GM19351 (cell line): ENCODE measurements around the gene IGFL3.
"Not testable (repeated sequence)": the region's sequence is repeated elsewhere in the genome, so short reads cannot be mapped to it uniquely, and the experiment has no call there.

Source experiments
- ATAC-seq: cut with Tn5 transposase; IDR thresholded peaks from one replicate; pipeline ENCODE4 v1.9.1; 2021; ENCODE audit warnings: mild to moderate bottlenecking, moderate library complexity; ENCODE audit not compliant: unreplicated experiment

Gene IGFL3

DNA sequence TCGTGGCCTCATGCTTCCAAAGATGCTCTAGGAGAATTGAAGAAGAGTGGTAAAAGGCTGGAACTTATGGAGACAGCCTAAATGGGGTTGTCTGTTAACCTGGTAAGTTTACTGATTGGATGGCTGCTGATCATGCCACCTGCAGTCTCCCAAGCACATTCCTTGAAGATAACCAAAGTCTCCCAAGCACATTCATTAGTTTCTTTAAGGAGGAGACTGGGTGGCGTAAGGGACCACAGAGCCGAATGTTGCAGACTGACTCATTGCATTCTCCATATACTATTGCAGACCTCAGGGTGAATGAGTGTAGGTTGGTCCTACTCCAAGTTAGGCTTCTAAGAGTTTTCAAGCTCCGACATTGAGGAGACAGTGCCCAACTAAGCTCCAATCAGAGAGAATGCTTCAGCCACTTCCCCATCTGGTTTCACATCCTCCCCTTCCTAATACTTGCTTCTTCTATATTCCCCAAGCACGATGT, at the start of gene IGFL3:
IGFL3 (minus strand) TSS at position 51 of the 478 bp plus-strand sequence; CDS start at position 12, 39 bp downstream.
- ATAC-seq, result no peak

DNA sequence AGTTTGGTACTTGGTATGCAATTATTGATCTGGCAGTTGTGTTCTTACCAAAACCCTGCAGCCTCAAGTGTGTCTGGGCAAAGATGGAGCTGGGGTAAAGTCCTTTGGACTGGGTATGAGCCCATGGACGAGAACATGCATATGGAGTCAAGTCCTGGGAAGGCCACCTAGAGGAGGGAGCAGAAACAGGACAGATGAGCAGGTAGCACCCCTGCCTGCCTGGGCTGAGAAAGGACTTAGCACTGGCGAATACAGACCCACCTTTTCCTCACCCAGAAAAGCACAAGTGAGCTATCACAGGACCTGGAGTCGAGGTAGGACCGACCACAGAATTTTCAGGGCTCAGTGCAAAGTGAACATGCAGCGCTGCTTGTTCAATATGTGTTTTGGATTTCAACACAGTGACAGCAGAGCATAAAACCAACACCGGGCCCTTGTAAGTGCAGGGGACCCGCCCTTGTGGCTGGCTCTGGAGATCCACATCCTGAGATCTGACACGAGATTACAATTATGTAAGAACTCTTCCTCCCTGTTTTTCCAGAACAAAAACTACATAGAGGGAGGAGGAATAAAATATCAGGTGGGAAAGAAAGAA, 49.5 kb upstream of the IGFL3 start:
- no peak for ATAC-seq

DNA sequence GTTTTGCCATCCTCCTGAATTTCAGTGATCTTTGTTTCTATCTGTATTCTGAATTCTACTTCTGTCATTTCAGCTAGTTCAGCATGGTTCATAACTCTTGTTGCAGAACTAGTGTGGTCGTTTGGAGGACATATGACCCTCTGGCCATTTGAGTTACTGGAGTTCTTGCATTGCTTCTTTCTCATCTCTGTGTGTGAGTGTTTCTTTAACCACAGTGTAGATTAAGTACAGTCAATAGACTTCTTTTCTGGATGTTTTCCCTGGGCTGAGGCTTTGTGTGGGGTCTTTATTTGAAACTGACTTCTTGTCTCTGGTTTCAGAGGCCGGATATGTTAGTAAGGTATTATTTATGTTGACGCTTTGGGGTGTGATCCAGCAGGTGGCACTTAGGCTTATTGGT, 38.2 kb upstream of the IGFL3 start:
- ATAC-seq, result no peak

DNA sequence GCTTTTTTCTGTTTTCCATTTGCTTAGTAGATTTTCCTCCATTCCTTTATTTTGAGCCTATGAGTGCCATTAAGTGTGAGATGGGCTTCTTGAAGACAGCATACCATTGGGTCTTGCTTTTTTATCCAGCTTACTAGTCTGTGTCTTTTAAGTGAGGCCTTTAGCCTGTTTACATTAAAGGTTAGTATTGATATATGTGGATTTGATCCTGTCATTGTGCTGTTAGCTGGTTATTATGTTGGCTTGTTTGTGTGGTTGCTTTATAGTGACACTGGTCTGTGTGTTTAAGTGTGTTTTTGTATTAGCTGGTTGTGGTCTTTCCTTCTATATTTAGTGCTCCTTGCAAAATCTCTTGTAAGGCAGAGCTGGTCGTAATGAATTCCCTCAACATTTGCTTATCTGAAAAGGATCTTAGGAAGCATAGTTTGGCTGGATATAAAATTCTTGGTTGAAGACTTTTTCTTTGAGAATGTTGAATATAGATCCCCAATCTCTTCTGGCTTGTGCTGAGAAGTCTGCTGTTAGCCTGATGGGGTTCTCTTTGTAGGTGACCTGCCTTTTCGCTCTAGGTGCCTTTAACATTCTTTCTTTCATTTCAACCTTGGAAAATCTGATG, 37.3 kb upstream of the IGFL3 start:
- not testable (repeated sequence) for ATAC-seq

DNA sequence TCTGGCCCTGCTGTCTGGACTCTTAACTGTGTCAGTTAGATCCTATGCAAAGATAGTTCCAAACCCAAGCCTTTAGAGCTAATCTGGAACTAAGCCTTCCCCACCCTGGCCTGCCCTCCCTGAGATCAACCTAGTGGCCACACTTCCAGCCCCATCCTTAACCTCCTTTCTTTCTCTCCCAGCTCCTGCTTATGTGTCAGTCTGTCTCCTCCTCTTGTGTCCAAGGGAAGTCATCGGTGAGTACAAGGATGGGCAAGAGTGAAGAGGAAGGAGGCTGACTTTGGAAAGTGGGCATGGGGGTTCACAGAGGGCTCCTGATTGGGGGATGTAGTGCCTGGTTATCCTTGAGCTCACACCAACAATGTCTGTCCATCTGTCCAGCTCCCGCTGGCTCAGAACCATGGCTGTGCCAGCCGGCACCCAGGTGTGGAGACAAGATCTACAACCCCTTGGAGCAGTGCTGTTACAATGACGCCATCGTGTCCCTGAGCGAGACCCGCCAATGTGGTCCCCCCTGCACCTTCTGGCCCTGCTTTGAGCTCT, 35.8 kb upstream of the IGFL3 start:
- ATAC-seq, result no peak

DNA sequence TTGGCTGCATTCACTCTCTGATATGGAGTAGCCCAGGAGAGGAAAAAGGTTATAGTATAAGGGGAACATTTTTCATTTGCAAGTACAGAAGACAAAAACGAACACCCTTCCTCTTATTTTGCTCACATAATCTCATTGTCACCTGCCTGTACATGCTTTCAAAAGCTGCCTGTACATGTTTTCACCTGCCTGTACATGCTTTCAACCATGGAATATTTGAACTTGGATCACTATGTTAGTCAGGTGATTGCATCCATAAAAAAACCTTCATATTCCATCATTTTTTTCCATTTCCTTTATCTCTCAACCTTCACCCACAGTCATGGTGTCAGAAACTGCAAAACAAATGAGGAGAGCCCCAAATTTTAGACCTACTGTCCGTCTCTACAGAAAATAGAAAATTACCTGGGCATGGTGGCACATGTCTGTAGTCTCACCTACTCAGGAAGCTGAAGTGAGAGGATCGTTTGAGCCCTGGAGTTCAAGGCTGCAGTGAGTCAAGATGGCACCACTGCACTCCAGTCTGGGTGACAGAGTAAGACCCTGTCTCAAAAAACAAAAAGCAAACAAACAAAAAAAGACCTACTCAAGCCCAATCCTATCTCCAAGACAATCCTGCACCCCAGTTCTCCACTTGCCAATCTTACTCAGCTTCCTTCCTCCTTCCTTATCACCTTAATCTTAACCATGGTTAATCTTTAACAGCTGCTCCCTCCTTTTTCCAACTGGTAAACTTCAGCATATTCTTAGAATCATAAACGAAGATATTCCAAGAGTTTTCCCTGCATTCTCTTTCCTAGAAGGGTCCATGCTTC, 35.1 kb upstream of the IGFL3 start:
- ATAC-seq, result no peak

DNA sequence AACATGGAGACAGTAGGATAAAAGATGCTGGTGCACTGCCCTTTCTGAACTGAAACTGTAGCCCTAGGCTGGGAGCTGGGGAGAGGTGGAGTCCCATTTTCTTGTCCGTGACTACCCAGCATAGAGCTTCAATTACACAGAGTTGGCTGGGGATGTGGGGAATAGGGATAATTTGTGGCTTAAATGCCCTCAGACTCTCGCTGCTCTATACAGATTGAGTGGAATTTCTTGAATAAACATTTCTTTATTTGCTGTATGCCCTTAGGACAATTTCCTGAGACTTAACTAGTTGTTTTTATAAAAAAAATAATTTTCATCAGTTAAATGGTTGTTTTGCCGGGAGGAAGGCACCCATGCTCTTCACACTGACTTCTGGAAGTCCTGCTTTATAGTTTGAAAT, 30.7 kb upstream of the IGFL3 start:
- ATAC-seq, result no peak

DNA sequence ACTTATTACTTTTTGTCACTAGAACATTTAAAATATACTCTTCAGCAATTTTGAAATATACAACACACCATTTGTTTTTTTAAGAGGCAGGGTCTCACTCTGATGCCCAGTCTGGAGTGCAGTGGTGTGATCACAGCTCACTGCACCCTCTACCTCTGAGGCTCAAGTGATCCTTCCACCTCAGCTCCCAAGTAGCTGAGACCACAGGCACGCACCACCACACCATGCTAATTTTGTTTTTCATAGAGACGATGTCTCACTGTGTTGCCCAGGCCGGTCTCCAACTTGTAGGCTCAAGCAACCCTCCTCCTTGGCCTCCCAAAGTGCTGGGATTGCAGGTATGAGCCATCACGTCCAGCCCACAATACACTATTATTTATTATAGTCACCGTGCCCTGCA, 26.1 kb upstream of the IGFL3 start:
- no peak for ATAC-seq

DNA sequence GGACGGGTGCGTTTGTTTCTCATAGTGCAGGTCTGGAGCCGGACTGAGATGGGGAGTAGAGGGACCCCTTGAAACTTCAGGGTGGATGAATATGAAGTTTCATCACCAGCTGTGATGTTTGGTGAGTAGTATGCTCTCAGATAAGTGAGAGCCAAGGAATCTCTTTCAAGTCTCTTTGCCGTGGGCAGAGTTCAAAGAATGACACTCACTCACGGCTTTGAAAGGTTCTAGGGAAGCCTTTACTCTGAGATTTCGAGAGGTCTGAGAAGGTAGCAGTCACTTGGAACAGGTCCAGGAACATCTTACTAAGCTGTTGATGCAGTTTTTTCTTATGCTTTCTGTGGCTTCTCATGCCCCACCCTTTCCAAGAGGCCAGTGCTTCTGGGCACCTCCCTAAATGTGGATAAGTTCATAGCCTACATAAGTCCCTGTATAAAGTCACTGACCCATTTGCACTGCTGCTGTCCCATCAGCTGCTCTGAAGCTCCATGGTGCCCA, 23.4 kb upstream of the IGFL3 start, which contains the start of gene IGFL2:
IGFL2 (plus strand) TSS at position 448 of the 498 bp plus-strand sequence; CDS start at position 489, 41 bp downstream.
- ATAC-seq, result no peak

DNA sequence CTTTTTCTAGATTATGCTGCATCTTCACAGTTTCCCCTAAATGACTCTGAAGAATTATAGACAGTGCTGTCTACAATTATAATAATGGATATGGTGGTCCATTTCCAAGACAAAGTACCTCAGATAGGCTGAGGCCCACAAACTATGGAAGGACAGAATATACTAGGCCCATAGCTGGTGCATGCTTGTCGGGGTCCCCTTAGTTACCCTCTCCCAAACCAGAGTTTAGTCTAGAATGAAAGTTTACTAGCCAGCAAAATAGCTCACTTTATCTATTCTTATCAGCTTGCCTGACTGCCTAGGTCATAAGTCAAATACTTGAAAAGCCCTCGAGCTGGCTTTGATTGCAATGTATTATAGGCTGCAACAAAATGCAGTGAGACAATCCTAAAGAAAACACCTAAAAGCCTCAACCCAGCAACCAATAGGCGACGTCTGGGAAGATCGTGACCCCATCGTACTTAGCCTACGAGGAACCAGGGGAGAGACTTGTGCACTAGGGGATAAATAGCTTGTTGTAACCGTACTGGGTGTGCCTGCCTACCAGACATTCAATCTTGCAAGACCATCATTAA, 22.8 kb upstream of the IGFL3 start:
- no peak for ATAC-seq

DNA sequence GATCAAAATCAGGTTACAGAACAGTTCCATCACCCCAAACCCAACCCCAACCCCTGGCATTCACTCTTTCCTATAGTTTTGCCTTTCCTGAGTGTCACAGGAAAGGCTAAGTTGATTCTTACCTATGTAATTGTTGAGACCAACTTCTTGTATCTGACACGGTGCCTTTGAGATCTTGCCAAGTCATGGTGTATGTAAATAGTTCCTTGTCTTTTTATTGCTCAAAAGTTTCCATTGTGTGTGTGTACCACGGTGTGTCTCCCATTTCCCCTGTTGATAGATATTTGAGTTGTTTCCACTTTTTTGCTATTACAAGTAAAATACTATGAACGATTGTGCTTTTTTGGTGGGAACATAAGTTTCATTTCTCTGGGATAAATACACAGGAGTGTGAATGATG, 20.3 kb upstream of the IGFL3 start:
- ATAC-seq, result no peak

DNA sequence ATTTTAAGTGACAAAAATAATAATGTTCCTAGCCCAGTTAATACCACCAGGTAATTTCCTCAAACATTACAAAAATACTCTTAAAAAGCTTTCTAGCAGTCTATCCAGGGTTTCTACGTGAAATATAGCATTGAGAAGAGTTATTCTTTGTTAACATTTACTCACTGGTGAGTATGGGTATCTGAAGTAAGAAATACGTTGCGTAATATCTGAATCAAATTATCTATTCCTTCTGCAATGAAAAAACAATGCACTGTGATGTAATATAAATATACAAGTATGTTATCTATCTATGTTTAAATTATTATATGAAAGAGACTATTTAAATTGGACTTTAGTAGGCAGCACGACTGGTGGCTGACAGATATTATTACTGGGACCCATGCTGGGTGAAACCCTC, 17.8 kb upstream of the IGFL3 start:
- no peak for ATAC-seq

DNA sequence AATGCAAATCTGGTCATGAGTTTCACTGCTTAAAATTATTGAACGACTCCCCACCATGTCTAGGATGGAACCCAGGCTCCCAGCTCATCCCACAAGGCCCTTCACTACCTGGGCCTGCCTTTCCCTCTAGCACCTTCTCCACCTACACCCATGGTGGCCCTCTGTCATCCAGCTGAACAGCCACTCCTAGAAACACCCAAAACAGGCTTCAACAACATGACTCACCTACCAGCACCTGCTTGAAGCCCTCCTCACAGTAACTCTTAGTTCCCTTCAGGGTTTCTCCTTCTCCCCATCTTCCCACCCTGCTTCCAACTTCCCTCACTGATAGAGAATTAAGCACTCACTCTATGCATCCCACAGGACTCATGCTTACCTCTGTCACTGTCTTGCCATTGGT, 16.9 kb upstream of the IGFL3 start:
- ATAC-seq, result no peak

DNA sequence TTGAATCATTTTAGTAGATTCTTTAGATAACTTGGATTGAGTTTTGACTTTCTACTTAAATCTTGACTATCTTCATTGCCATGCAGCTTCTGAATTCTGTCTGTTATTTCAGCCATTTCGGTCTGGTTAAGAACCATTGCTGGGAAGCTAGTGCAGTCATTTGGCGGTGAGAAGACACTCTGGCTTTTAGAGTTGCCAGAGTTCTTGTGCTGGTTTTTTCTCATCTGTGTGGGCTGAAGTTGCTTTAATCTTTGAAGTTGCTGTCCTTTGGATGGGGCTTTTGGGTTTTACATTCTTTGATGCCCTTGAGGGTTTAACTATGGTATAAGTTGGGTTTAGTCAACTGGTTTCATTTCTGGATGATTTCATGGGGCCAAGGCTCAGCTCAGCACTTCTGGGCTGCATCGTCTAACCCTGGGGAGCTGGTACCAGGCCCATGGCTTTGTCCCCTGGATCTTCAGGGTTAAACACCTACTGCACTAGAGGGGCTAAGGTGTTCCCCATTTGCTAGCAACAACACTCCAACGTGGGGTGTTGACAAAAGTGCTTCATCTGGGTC, 13.5 kb upstream of the IGFL3 start:
- ATAC-seq, result no peak

DNA sequence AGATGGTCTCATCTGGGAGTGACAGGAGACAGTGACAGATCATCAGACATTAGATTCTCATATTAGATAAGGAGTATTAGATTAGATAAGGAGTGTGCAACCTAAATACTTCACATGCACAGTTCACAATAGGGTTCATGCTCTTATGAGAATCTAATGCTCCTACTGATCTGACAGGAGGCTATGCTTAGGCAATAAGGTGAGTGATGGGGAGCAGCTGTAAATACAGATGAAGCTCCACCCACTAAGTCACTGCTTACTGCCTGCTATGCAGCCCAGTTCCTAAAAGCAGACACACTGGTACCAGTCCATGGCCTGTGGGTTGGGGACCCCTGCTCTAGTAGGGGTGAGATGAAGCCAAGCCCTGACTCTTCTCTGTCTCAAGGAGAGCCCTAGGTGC, 10.0 kb upstream of the IGFL3 start:
- ATAC-seq, result no peak

DNA sequence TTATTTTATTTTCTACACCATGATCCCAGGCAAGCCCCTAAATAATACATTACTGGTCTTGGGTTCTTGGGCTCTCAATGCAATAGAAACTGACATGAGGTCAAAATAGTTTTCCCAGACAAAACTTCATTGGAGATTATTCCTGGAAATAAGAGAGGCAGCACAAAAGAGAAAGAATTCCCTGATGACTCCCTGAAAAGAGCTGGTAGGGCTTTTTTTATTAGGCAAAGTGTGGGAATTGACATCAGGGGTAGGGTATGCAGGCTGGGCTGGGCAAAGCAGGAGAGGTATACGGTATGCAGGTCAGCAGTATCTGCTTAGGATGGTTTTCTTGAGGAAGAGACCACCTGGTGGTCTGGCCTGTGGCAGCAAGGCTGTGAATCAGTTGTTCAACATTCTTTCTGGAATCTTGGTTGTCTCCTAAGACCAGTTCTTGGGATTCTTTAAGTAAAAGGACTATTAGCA, 9.3 kb upstream of the IGFL3 start:
- ATAC-seq, result no peak

DNA sequence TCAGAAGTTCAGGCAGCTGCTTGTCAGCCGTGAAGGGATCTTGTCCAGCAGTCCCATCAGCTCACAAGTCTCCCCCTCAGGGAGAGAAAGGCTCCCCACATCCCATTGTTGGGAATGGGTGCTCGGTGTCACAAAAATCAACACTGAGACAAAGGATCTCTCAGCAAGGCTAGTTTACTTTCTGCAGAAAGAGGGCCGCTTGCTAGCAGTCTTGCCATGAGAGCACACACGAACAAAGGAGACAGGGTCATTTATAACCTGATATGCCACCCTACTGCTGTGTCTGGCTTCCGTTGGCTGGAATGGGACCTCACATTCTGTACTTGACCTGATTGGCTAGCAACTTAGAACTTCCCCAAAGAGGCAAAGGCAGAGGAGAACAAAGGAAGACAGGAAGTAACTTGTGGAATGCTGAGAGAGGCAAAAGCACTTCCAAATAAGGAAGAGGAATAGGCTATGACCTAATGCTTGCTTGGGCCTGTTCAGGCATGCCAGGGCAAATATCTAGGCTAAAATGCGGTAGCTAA, 8.7 kb upstream of the IGFL3 start:
- no peak for ATAC-seq

DNA sequence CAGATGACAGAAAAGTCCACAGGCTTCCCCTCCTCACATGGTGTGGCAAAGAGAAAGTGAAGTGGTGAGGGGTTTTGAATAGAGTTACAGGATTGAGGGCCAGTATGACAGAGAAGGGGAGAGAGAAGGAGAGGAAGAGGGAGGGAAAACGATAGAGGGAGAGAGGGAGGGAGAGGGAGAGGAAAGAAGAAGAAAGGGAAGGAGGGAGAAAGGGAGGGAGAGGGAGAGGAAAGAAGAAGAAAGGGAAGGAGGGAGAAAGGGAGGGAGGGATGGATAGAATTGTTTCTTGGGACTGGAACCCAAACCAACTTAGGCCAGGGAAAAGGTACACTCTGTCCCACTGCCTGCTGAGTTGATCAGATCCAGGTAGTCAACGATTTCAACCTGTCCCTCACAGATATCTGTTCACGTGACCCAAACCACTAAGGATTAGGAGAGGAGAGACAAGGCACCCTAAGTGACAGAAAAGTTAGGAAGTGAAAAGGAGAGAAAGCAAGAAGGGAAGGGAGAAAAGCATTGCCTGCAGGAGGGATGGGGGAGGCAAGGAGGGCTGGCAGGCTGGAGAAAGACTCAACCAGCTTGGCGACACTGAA, 8.1 kb upstream of the IGFL3 start:
- no peak for ATAC-seq

DNA sequence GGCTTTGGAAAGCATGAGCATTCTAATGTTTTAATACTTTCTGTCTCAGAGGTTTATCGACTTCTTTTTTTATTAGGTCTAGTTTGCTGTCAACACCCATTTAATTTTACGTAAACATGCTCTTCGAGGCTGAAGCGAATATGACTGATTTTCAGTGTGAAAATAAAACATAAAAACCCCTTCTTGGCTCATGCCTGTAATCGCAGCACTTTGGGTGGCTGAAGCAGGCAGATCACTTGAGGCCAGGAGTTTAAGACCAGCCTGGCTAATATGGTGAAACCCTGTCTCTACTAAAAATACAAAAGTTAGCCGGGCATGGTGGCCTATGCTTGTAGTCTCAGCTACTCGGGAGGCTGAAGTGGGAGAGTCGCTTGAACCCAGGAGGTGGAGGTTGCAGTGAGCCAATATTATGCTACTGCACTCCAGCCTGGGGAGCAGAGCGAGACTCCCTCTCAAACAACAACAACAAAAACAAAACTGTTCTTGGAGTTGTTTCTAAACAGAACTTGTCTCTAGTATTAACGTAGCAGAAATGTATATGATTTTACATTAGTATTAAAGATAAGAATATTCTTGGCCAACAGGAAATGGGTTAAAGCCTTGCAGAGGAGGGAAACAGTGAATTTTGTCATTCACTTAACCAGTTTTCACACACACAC, 7.1 kb upstream of the IGFL3 start:
- ATAC-seq, result no peak
